SK-N-DZ (cell line): Measurements from ENCODE around the gene UVSSA.

Experiments used
- DNase-seq: peaks from one replicate; pipeline ENCODE4 v3.0.0-alpha.2; 2015; ENCODE audit warnings: low spot score

UVSSA gene

GRCh38 chr4:1347410-1347864 lies 429 bp downstream of the UVSSA start:
- peak; percentile 52 for DNase-seq

- no peak for DNase-seq
These were observed 1.1 kb downstream of the UVSSA start for GRCh38 chr4:1348014-1348513.

- DNase-seq, result no peak
These were observed 1.7 kb downstream of the UVSSA start for GRCh38 chr4:1348746-1349145.

- DNase-seq, result no peak
These were observed 2.6 kb downstream of the UVSSA start for GRCh38 chr4:1349359-1350168.

GRCh38 chr4:1350169-1350520 lies 3.1 kb downstream of the UVSSA start:
- DNase-seq, result no peak

- DNase-seq, result peak; percentile 65
These were observed 5.0 kb downstream of the UVSSA start for GRCh38 chr4:1351854-1352566.

GRCh38 chr4:1352567-1352900 lies 5.5 kb downstream of the UVSSA start:
- DNase-seq, result no peak

GRCh38 chr4:1353186-1354055 lies 6.4 kb downstream of the UVSSA start:
- DNase-seq, result no peak

- DNase-seq, result no peak
These were observed 7.4 kb downstream of the UVSSA start for GRCh38 chr4:1354136-1354982.

- no peak for DNase-seq
These were observed 7.9 kb downstream of the UVSSA start for GRCh38 chr4:1354983-1355275.

- no peak for DNase-seq
These were observed 8.4 kb downstream of the UVSSA start for GRCh38 chr4:1355378-1355777.

- peak; percentile 60 for DNase-seq
These were observed 9.4 kb downstream of the UVSSA start for GRCh38 chr4:1356181-1356998.

- DNase-seq, result no peak
These were observed 10.6 kb downstream of the UVSSA start for GRCh38 chr4:1357356-1358248.

GRCh38 chr4:1358421-1359143 lies 11.6 kb downstream of the UVSSA start:
- no peak for DNase-seq

GRCh38 chr4:1359144-1359501 lies 12.1 kb downstream of the UVSSA start:
- DNase-seq, result no peak

GRCh38 chr4:1359976-1360375 lies 13.0 kb downstream of the UVSSA start:
- DNase-seq, result no peak

- no peak for DNase-seq
These were observed 13.6 kb downstream of the UVSSA start for GRCh38 chr4:1360423-1361283.

GRCh38 chr4:1361431-1361830 lies 14.4 kb downstream of the UVSSA start:
- DNase-seq, result no peak
